Neural progenitor cell (in vitro differentiated cells): ENCODE results near the gene NDUFAF5.

Experiments
- EZH2 ChIP-seq: fragments of 200-600 bp; sonication (generic); IDR thresholded peaks from 2 replicates; pipeline ENCODE4 v1.6.1; 2017; ENCODE audit warnings: antibody characterized with exemption, mild to moderate bottlenecking, moderate library complexity
- EZH2phosphoT487 ChIP-seq: fragments of 200-600 bp; sonication (generic); IDR thresholded peaks from 2 replicates; pipeline ENCODE4 v1.6.1; 2017; ENCODE audit warnings: antibody characterized with exemption
- TF ChIP-seq, protein P1 (sequence below): fragments of 200-600 bp; sonication (generic); IDR thresholded peaks from 2 replicates; pipeline ENCODE4 v1.5.1; 2017; ENCODE audit warnings: antibody characterized with exemption, mild to moderate bottlenecking

DNA sequence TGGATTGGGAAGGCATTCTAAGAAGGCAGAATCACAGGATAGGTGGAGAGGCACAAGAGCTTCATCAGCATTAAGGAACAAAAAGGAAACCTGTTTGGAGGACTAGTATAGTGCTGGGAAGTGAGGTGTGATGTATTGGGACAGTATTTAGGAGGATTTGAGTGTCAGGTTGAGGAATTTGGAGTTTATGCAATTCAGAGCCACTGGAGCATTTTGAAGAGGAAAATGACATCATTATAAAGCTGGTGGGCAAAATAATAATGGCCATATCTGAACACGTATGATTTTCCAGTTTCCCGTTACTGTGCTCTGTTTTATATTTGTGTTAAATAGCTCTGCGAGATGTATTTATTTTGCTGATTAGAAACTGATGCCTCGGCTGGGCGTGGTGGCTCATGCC lies 14.2 kb downstream of the NDUFAF5 start:
- TF ChIP-seq, protein P1, sequence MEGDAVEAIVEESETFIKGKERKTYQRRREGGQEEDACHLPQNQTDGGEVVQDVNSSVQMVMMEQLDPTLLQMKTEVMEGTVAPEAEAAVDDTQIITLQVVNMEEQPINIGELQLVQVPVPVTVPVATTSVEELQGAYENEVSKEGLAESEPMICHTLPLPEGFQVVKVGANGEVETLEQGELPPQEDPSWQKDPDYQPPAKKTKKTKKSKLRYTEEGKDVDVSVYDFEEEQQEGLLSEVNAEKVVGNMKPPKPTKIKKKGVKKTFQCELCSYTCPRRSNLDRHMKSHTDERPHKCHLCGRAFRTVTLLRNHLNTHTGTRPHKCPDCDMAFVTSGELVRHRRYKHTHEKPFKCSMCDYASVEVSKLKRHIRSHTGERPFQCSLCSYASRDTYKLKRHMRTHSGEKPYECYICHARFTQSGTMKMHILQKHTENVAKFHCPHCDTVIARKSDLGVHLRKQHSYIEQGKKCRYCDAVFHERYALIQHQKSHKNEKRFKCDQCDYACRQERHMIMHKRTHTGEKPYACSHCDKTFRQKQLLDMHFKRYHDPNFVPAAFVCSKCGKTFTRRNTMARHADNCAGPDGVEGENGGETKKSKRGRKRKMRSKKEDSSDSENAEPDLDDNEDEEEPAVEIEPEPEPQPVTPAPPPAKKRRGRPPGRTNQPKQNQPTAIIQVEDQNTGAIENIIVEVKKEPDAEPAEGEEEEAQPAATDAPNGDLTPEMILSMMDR, result no peak
- TF ChIP-seq EZH2 (no peak), EZH2phosphoT487 (no peak)
